CD4-positive, alpha-beta T cell treated with Interleukin-12 subunit alpha and Interleukin-12 subunit beta, for 1 hour (primary cell): ENCODE data around the gene SIPA1L2.

Experiments used
- DNase-seq: peaks from one replicate; pipeline ENCODE4 v3.0.0-alpha.2; 2020

SIPA1L2 gene

GRCh38 chr1:232589812-232590743 lies 39.9 kb downstream of the SIPA1L2 start:
- DNase-seq = no peak

- no peak for DNase-seq
These were observed 40.7 kb downstream of the SIPA1L2 start for GRCh38 chr1:232589111-232589811.

GRCh38 chr1:232587141-232588008 lies 42.6 kb downstream of the SIPA1L2 start:
- DNase-seq = no peak

- DNase-seq = no peak
These were observed 43.3 kb downstream of the SIPA1L2 start for GRCh38 chr1:232586679-232587078.

DNA sequence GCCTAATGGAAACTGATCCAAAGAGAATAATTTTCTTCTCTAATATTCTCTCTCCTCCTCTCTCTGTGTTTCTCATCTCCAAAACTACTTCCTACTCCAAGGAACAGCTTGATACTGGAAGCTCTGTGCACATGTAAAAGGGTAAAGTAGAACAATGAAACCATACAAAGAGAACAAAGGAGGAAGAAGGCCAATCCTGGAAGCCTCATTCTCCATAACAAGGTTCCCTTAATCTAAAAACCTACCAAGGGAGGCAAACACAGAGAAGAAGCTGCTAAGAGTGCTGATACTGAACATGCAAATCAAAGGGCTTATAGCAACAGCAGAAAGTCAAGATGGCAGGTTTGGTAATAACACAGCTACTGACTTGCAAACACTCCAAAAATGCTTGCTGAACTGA lies 44.4 kb downstream of the SIPA1L2 start:
- DNase-seq = no peak

GRCh38 chr1:232581932-232582331 lies 48.0 kb downstream of the SIPA1L2 start:
- DNase-seq = no peak
